Stimulated activated CD4-positive, alpha-beta T cell treated with anti-CD3 and anti-CD28 coated beads, Interleukin-12 subunit alpha, Interleukin-12 subunit beta, amount 100 ng/mL, for 24 hours (primary cell): Measurements from ENCODE around the gene TWF2.
"Not testable (repeated sequence)": the region's sequence is repeated elsewhere in the genome, so short reads cannot be mapped to it uniquely, and the experiment has no call there.

Experiments used
- DNase-seq, 2 experiments: peaks; one replicate each; pipeline ENCODE4 v3.0.0-alpha.2; 2020; ENCODE audit warnings: low read depth in 2 of 2

The TWF2 gene

DNA sequence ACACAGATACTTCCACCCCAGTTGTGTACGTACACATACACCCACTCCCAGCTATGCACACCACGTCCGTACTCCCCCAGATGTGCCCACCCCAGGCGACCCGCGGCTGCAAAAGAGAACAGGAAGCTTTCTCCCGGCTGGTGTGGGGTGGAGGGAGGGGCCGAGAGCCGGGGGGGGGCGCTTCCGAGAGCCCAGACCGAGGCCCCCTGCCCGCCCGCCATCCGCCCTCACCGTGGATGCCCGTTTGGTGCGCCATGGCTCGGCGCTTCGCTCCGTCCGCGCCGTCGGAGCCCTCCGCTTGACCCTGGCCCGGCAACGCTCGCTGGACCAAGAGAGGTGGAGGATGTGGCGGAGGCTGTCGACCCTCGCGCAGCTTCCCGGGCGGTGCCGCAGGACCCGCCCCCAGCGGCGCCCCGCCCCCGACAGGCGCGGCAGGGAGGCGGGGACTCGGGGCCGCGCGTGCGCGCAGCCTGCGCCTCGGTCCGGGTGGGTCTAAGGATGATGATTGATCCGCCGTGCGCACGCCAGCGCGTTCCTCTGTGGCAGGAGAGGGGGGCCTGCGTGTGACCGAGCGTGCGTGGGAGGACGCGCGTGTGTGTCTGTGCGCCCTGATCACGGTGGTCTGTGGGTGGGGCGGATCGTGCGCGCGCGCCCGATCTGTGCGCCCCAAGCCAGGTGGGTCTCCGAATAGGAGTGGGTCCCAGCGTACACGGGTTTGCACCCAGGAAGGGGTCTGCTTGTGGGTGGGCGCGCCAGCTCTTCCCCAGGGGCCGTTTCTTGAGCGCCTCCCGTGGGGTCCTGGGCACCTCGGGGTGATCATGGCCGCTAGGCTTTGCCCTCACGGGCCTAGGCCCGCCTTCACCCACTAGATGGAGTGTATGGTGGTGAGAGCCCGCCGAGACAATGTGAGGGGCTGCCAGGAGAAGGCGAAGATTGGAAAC lies at the start of gene TWF2:
TSS of gene TWF2 (minus strand) at position 398 of the 941 bp plus-strand sequence. CDS start at position 256, 142 bp downstream.
- peak; percentile 73 to 74 for DNase-seq

DNA sequence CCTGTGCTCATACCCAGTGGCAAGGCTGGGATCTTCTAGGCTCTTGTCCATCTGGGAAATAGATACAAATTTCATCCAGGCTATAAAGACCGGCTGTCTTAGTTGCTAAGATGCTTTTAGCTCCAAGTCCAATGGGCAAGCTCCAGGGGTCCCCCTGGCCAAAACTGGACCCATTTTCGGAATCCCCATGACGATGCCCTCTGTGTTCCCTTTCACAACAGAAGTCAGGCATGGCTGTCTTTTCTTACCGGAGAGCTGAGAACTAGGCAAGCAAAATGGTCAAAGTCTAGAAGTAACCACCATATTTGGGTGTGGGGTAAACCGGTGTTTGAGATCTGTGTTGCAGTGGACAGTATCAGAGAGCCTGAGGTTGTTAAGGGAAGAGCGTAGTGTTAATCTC lies 49.7 kb upstream of the TWF2 start:
- DNase-seq: no peak

DNA sequence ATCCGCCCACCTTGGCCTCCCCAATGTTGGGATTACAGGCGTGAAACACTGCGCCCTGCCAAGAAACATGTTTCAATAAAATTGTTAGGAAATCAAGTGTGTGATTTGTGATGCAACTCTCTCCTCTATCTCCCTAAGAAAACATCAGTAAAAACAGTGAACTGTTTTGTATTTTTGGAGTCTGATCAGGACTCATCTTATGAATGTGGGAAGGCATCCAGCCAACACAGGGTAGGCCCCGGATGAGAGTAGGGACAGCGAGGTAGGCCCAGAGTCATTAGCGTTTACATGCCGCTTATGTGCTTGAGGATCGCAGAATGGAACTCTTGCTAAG lies 47.8 kb upstream of the TWF2 start:
- DNase-seq: no peak

DNA sequence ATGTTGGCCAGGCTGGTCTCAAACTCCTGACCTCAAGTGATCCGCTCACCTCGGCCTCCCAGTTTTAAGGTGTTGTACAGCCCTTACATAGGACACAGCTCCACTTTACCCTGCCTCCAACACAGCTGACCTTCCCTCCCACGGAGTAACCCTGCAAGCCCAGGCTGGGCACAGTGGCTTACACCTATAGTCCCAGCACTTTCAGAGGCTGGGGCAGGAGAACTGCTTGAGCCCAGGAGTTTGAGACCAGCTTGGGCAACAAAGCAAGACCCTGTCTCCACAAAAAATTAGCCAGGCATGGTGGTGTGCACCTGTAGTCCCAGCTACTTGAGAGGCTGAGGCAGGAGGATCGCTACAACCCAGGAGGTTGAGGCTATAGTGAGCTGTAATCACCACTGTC lies 45.1 kb upstream of the TWF2 start:
- not testable (repeated sequence) for DNase-seq

DNA sequence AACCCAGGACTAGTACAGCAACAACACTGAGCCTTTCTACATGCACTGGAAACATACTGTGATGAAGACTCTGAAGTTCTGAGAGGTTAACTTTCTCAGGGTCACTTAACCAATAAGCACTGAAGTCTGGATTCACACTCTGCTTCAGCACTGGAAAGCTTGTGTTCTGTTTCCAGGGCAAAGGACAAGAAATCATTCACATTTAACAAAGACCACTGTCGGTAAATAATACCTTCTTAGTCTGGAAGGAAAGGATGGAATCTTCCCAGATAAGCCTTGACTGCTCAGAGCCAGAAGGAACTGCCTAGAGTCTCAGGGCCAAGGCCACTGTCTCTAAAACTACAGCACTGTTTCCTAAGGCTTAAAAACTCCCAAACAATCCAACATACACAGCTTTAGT lies 44.3 kb upstream of the TWF2 start:
- no peak for DNase-seq

DNA sequence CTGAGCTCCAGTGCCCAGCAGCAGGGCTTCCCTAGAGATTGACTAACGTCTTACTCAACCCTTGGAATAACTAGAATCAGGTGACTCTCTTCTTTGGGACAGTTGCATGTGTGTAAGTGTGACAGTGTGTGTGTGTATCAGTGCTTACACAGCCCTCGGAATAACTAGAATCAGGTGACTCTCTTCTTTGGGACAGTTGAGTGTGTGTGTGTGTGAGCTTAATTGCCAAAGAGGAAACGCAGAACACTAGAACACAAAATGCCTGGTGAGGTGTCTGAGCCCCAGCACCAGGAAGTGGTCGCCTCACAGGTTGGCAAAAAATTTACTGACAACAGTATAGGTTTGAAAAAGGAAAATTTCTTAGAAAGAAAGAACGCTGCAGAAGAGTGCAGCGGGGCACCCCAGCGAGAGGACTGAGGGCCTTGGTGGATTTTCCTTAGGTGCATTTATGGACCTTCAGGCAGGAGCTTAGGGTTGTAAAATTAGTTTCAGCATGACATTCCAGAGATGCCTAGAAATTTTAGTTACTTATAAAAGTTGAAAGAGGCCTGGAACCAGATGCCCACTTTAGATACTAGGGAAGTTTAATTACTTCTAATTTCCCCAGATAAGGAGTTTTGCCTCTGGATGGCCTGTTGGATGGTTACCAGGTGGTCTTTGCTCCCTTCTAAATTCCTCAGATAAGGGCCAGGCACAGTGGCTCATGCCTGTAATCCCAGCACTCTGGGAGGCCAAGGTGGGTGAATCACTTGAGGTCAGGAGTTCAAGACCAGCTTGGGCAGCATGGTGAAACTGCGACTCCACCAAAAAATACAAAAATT lies 43.2 kb upstream of the TWF2 start:
- no peak for DNase-seq

DNA sequence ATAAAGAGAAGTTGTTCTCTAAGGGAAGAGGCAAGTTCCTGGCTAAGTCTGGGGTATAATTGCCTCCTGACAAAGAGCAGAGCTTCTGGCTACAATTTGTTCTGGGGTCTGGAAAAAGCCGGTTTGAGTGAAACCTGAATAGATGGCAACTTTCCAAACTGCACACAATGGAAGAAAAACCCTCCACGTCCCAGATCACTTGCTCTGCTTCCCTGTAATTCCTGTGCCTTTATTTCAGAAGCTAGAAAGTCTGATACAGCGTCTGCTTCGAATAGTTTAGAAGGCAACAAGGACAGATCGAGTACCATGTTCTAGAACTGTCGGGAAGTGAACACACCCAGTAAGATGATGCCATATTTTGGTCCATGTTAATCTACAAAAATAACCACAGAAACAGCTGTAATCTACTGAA lies 41.1 kb upstream of the TWF2 start:
- no peak for DNase-seq

DNA sequence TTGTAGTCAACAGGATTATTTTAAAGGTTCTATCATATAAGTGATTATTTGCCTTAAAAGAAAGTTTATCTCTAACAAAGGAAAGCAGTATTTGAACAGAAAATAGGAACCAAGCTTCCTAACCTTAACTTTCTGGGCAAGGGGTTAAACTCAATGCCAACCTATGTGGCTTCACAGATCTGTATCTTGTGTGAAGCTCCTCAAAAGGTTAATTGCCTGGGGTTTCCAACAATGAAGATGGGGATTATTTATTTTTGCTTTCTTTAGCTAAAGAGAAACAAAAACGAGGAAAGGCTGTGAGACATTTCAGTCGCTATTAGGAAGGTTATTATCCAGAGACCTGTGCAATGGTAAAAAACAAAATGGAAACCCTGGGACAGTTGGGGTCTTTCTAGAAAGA lies 40.6 kb upstream of the TWF2 start:
- DNase-seq: no peak

DNA sequence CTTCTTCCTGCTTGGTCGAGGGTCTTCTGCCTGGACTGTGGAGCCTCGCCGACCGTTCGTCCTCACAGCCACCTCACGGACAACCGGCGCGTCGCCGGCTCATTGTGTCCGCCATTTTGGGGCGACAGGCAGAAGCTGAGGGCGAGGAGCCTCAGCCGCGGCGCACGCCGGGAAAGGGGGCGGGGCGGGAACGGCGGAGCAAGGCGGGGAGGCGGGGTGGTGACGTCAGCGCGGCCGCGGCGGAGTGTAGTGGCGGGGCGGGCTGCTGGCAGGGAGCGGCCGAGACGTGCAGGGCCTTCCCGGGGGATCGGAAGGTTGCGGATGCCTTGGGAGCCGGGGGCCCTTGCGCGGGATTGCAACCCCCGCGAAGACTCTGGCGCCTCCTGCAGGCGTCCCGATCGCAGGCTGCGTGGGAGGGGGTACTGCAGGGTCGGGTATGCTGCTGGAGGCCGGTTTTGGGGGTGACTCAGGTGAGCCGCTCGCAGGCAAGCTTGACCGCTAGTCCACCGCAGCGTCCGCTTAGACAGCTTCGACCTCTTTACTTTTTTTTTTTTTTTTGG lies 39.6 kb upstream of the TWF2 start, which contains the start of gene WDR82:
TSS of gene WDR82 (minus strand) at position 140 of the 560 bp plus-strand sequence. CDS start 288 bp downstream, outside the sequence.
- peak; percentile 97 to 99 for DNase-seq

DNA sequence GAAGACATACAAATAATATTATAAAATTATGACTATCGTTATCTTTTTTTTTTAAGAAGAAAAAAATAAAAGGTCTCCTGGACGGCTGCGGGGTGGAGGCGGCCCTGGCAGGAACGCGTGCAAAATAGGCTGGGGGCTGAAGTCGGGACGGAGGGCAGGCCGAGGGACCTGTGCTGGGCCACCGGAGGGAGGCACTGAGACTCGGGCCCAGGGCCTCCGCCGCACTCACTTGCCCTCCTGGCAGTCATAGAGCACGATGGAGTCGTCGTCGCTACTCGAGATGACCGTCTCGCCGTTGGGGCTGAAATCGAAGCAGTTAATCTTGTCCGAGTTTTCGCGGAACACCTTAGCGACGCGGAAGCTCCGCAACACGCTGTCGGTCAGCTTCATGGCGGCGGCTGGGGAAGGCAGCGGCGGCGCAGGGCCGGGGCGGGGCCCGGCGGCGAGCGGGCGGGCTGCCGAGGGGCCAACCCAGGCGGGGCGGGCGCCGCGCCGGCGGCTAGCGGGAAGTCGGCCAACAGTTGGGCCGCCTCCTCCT lies 39.1 kb upstream of the TWF2 start:
- DNase-seq: peak in 1 of 2 experiments; percentile 45

DNA sequence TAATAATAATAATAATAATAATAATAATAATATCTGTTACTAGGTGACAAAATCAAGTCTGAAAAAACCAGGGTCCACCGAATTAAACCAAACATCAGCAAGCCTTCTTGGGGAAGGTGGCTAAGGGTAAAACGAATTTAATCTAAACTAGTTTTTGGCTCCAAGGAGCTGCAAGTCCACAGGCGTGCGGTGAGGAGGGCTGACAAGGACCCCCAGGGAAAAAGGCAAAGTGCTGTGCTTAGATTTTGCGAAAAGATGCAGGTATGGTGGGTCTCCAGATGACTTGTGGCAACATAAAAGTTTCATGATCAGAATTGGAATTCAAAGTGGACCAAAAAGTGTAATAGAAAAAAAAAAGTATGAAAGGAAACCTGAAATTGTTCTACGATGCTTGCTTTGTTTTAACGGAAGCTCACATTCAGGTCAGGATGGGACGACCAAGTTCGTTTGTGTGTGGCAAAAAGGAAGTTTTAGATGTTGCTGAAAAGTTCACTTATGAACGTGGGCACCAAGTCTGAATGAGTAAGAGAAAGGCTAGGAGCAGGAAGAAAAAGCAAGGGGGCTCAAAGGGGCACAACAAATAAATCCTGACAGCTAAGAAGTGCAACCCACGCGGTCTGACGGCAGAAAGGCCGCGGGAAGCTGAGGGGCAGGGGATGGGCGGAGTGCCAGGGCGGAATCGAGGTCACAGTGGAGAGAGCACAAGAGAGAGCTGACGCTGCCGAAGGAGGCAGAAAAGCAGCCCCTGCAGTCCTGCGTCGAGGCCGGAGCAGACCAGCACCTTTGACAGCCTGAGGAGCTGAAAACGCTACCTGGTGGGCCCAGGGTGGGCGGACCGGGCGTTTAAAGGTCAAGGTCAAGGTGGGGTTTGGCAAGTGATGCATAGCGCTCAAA lies 38.4 kb upstream of the TWF2 start:
- peak; percentile 62 to 79 for DNase-seq

DNA sequence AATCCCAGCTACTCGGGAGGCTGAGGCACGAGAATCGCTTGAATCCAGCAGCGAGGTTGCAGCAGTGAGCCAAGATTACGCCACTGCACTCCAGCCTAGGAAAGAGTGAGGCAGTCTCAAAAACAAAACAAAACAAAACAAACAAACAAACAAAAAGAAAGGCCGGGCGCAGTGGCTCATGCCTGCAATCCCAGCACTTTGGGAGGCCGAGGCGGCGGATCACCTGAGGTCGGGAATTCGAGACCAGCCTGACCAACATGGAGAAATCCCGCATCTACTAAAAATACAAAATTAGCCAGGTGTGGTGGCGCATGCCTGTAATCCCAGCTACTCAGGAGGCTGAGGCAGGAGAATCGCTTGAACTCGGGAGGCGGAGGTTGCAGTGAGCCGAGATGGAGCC lies 35.8 kb upstream of the TWF2 start:
- DNase-seq: not testable (repeated sequence)

DNA sequence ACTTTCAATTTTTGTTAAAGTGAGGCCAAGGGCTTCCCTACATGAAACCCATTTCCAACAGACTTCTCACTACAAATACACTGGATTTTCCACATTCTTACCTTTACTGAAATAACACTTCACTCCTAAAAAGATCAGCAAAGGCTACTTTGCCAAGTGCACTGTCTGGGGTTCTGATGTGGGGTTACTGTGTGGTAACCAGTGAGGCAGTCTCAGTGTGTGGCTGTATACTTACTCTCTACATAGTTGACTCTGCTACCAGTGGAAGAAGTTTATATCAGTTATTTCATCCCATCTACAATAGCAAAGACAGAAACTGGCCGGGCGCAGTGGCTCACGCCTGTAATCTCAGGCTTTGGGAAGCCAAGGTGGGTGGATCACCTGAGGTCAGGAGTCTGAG lies 33.9 kb upstream of the TWF2 start:
- no peak for DNase-seq

DNA sequence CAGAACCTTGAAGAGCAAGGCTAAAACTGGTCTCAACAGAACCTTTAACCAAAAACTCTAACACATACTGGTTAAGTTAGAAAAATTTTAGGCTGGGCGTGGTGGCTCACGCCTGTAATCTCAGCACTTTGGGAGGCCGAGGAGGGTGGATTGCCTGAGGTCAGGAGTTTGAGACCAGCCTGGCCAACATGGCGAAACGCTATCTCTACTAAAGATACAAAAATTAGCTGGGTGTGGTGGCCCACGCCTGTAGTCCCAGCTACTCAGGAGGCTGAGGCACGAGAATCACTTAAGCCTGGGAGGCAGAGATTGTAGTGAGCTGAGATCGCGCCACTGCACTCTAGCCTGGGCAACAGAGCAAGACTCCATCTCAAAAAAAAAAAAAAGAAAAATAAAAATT lies 33.2 kb upstream of the TWF2 start:
- DNase-seq: not testable (repeated sequence)

DNA sequence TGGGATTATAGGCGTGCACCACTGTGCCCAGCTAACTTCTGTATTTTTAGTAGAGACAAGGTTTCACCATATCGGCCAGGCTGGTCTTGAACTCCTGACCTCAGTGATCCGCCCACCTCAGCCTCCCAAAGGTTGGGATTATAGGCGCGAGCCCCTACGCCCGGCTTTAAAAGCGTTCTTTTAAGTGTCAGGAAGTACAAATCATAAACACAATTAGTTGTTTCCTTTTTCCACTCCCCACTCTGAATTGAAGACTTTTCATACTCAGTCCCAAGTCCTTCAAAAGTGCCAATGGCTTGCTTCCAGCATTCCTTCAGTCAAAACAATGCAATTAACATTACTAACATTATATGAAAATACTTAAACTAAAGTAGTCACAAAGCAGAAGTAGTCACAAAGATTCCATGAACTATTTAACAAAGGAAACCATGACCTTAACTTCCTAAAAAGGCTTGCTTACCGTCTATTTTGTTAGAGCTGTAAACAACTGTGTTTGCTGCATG lies 31.3 kb upstream of the TWF2 start:
- no peak for DNase-seq

DNA sequence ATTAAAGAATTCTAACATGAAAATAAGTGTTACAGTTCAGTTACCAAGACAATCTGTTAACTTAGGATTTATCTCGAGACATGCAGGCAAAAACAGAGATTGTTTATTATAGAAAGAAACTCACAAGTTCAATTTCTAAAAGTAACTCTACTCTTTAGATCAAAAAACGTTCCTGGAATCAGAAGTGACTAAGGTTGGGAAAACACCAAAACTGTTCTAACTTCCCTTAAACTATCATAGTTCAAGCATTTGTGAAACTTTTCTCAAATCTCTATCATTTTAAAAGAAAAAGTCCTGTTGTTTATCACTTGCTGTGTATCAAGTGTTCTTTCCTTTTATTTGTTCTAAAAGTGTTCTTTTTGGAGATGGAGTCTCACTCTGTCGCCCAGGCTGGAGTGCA lies 30.8 kb upstream of the TWF2 start:
- no peak for DNase-seq

DNA sequence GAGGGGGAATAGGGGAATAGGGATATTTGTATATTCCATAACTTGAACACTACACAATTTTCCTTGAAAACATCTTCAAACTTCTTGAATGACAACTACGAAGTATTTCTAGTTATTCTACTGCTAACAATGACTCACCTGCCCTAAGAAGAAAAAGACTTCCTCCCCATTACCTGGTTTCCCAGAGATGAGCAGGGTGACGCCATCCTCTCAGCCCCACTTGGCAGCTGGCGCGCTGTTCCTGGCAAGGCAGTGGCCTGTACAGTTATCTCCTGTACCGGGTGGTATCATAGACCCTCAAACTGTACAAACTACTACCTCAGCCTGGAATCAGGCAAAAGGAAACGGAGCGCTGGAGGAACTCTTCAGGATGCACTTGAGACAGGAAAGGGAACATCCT lies 29.1 kb upstream of the TWF2 start:
- no peak for DNase-seq

DNA sequence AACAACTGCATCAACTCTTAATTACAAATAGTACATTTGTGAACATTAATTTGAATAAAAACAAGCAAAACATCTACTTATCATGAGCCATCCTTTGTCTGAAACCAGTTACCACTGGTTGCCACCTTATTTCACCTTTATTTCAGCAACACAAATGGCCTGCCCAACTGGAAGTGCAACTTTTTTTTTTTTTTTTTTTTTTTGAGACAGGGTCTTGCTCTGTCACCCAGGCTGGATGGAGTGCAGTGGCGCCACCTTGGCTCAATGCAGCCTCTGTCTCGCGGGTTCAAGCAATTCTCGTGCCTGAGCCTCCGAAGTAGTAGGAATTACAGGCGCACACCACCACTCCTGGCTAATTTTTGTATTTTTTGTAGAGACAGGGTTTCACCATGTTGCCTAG lies 26.4 kb upstream of the TWF2 start:
- no peak for DNase-seq

DNA sequence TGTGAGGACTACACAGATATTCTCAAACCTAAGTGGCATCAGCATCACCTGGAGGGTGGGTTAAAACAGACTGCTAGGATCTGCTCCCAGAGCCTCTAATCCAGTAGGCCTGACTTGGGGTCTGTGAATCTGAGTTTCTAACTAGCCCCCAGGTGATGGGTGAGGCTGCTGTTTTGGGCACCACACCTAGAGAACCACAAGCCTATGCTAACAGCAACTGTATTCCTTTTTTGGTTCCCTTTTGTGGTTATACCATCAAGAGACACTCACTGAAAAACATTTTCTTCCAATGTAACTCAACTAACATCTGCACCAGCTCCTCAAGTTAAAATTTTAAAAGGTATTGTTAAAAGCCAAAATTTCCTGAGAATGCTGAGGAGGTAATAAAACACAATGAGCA lies 23.5 kb upstream of the TWF2 start:
- no peak for DNase-seq

DNA sequence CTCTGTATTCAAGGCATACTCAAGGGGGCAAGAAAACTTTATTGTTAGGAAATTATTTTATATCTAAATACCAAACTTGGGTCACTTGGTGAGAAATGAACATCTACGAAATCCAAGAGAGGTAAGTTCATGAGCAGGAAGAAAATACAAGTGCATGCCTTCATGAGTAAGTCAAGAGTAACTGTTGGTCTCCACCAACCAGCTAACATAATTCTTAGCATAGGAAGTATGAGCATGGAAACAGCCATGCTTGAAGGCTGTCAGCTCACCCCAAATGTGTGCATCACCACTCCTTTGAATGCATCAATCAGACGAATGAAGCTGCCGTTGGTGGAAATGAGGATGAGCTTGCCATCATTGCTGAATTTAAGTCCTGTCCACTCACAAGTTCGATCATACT lies 20.5 kb upstream of the TWF2 start:
- no peak for DNase-seq

DNA sequence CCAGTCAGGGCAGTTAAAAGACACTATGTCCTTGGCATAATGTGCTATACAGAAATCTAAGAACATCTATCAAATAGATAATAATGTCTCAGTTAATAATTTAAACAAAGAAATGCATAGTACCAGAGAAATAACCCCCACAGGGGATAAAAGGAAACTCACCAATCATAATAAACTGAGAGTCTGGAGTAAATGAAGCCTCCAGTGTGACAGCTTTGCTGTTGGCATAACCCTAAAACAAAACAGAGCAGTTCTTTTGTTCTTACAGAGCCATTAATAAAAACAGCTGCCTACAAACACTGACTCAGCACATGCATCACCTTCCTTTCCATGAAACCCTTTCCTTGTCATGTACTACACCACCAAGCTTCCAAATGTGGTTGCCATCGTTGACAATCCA lies 20.1 kb upstream of the TWF2 start:
- no peak for DNase-seq
